Body of pancreas (tissue), 4 donors: Measurements from ENCODE around the gene SOCS3.

Experiments used
- POLR2A ChIP-seq, 3 donors: fragments of 450-650 bp; IDR thresholded peaks; one replicate each; pipeline ENCODE4 v1.6.1; 2016; ENCODE audit warnings: antibody characterized with exemption in 3 of 3, mild to moderate bottlenecking in 2 of 3
- TF ChIP-seq, protein P1 (sequence below), 7 experiments: fragments of 450-650 bp in 4 of 7; fragments of 200-600 bp in 3 of 7; sonication (generic) in 3 of 7; IDR thresholded peaks; one replicate each; pipeline ENCODE4 v1.5.1; 2016 to 2019; ENCODE audit warnings: antibody characterized with exemption in 7 of 7

DNA sequence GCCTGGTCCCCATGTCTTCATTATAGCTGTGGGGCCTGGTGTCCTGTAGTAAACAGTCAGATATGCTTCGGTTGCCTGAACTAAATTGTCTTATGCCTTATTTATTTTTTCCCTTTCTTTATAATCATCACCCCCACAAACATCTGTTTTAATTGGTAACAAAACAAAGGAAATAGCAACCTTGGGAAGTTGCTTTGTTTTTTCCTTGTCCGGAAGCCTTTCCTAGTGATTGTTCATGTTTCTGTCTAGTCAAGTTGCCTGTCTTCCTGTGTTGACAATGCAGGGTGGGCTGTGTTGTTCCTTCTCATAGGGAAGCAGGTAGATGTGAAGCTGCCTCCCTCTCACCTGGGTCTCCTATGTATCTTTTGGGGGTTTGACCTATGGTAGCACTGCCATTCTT, 35.3 kb upstream of the SOCS3 start:
- TF ChIP-seq, protein P1, sequence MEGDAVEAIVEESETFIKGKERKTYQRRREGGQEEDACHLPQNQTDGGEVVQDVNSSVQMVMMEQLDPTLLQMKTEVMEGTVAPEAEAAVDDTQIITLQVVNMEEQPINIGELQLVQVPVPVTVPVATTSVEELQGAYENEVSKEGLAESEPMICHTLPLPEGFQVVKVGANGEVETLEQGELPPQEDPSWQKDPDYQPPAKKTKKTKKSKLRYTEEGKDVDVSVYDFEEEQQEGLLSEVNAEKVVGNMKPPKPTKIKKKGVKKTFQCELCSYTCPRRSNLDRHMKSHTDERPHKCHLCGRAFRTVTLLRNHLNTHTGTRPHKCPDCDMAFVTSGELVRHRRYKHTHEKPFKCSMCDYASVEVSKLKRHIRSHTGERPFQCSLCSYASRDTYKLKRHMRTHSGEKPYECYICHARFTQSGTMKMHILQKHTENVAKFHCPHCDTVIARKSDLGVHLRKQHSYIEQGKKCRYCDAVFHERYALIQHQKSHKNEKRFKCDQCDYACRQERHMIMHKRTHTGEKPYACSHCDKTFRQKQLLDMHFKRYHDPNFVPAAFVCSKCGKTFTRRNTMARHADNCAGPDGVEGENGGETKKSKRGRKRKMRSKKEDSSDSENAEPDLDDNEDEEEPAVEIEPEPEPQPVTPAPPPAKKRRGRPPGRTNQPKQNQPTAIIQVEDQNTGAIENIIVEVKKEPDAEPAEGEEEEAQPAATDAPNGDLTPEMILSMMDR (IDR thresholded peaks at IDR 0.05), result no peak
- no peak for TF ChIP-seq POLR2A (IDR thresholded peaks at IDR 0.05)
